Amniotic epithelial cell (primary cell): ENCODE data around the gene UNC45A.
A peak's percentile ranks its signal among the peaks of the same experiment; 100 is the strongest.

Source experiments
- DNase-seq: peaks from one replicate; pipeline ENCODE4 v3.0.0-alpha.2; 2010; ENCODE audit warnings: low read depth

UNC45A gene

DNA sequence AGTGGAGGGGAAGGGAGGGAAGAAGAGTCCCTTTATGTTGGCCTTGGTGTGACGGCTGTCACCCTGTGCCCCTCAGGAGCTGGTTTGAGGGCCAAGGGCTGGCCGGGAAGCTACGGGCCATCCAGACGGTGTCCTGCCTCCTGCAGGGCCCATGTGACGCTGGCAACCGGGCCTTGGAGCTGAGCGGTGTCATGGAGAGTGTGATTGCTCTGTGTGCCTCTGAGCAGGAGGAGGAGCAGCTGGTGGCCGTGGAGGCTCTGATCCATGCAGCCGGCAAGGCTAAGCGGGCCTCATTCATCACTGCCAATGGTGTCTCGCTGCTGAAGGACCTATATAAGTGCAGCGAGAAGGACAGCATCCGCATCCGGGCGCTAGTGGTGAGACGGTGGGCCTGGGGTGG is 11.5 kb downstream of the UNC45A start:
- DNase-seq, result no peak

DNA sequence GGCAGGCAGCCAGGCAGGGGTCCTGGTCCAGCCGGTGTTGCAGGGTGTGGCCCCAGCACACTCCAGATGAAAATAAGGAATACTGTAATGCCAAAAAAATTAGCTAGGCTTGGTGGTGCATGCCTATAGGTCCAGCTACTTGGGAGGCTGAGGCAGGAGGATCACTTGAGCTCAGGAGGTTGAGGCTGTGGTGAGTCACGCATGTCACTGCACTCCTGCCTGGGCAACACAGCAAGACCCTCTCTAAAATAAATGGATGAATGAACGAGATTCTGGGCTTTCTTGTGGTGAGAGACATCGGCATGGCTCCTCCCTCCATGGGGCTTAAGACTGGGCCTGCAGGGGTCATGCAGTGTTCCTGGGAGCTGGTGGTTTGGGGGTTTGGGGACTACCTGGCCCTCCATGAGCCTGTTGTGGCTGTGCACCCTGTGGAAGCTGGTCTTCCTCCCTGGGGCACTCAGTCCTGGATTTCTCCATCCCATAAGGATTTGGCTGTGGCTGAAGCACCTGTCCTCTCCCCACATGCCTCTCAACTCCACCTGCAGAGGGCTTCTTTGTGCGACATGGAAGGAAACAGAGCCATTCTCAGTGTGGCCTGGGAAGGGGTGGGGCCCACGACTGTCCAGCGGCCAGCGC is 12.0 kb downstream of the UNC45A start:
- no peak for DNase-seq

DNA sequence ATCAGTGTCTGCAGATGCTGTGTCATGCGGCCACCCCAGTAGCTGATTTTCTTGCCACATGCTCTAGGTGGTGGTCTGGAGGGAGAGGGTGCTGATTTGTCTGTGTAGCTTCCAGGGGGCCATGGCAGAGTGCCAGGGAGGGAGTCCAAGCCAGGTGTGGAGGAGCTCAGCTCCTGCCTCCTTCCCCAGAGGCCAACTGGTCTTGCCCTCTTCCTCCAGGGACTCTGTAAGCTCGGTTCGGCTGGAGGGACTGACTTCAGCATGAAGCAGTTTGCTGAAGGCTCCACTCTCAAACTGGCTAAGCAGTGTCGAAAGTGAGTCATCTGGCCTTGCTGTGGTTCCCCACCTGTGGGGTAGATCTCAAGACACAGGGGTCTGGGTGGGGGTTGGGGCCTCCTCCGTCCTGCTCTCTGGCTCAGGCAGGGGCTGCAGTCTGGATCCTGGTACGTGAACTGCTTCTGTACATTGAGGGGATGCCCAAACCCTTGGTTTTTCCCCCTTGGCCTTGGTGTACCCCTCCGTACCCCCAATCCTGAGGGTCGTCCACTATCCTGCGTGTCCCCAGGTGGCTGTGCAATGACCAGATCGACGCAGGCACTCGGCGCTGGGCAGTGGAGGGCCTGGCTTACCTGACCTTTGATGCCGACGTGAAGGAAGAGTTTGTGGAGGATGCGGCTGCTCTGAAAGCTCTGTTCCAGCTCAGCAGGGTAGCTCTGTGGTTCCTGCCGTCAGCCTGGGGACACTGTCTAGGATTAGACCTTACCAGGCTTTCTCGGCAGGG is 12.7 kb downstream of the UNC45A start:
- no peak for DNase-seq

DNA sequence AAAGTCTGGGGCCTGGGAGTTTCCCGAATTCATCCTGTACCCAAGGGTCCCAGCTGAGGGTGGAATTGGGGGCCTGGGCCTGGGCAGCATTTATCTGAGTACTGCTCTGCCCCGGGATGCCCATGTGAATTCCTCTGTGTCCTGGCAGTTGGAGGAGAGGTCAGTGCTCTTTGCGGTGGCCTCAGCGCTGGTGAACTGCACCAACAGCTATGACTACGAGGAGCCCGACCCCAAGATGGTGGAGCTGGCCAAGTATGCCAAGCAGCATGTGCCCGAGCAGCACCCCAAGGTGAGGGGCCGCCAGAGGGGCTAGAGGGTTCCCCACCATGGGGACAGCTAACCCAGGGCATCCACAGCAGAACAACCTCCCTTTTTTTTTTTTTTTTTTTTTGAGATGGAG is 13.4 kb downstream of the UNC45A start:
- DNase-seq, result no peak

DNA sequence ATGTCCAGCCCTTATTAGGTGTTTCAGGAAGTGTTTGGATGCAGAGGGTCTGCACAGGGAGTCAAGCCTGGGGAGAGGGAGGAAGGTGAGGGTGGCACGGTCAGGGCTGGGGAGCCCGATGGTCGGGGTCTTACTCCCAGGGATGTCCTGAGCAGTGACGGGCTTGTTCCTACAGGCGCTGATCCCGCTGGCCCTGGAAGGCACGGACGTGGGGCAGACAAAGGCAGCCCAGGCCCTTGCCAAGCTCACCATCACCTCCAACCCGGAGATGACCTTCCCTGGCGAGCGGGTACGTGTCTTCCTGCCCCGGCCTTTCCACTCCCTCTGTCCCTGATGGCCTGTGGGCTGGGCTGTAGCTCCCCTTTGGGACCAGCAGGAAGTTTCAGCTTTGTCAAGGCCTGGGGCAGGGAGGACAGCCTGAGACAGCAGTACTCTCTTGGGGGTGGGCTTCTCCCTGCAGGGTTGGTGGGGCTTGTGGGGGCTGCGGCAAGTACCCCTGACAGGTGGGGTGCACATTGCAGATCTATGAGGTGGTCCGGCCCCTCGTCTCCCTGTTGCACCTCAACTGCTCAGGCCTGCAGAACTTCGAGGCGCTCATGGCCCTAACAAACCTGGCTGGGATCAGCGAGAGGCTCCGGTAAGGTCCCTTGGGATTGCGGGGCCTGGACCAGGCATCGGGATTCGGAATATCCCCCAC is 15.0 kb downstream of the UNC45A start:
- no peak for DNase-seq

DNA sequence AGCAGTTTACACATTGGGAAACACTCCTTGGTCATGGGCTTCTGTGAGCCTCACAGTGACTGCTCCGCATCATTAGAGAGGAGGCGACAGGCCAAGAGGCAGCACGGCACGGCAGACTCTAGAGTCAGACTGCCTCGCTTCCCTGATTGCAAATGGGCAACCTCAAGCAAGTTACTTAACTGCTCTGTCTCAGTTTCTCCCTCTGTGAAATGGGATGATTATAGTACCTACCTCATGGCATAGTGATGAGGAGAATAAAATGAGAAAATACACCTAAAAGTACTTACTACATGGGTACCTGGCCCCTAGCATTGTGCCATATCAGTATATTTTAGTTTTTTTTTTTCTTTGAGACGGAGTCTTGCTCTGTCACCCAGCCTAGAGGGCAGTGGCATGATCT is 15.6 kb downstream of the UNC45A start:
- no peak for DNase-seq

DNA sequence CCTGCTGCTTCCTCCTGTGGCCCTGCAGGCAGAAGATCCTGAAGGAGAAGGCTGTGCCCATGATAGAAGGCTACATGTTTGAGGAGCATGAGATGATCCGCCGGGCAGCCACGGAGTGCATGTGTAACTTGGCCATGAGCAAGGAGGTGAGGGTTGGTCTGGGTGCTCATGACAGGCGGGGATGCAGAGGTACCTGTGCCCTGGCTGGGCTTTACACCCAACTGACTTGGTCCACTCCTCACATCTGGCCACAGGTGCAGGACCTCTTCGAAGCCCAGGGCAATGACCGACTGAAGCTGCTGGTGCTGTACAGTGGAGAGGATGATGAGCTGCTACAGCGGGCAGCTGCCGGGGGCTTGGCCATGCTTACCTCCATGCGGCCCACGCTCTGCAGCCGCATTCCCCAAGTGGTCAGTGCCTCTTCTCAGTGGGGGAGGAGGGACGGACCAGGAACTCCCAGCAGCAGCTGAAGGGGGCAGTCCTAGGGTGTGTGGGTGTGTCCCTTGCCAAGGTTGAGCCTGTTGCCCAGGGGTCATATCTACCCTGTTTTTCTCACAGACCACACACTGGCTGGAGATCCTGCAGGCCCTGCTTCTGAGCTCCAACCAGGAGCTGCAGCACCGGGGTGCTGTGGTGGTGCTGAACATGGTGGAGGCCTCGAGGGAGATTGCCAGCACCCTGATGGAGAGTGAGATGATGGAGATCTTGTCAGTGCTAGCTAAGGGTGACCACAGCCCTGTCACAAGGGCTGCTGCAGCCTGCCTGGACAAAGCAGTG is 18.0 kb downstream of the UNC45A start:
- no peak for DNase-seq

DNA sequence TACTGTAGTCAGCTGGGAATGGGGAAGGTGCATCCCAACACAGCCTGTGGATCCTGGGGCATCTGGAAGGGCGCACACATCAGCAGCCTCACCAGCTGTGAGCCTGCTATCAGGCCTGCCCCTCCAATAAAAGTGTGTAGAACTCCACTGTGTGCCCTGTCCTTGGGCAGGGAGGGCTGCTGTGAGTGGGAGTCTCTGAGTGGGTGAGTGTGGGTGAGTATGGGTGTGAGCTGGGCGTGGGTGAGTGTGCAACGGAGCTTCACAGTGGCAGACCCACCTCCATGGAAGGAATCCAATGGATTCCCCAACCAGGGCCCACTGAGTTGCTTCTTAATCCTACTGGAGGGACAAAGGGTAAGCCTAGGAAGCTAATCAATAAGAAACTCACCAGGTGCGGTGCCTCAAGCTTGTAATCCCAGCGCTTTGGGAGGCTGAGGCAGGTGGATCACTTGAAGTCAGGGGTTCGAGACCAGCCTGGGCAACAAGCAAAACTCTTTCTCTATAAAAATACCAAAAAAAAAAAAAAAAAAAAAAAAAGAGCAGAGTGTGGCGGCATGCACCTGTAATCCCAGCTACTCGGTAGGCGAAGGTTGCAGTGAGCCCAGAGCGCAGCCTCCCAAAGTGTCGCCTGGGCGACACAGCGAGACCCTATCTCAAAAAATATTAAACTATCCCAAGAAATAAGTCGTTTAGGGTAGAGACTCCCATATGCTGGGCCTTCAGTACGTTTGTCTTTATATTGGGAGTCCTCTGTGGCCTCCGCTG is 19.0 kb downstream of the UNC45A start:
- DNase-seq, result no peak

DNA sequence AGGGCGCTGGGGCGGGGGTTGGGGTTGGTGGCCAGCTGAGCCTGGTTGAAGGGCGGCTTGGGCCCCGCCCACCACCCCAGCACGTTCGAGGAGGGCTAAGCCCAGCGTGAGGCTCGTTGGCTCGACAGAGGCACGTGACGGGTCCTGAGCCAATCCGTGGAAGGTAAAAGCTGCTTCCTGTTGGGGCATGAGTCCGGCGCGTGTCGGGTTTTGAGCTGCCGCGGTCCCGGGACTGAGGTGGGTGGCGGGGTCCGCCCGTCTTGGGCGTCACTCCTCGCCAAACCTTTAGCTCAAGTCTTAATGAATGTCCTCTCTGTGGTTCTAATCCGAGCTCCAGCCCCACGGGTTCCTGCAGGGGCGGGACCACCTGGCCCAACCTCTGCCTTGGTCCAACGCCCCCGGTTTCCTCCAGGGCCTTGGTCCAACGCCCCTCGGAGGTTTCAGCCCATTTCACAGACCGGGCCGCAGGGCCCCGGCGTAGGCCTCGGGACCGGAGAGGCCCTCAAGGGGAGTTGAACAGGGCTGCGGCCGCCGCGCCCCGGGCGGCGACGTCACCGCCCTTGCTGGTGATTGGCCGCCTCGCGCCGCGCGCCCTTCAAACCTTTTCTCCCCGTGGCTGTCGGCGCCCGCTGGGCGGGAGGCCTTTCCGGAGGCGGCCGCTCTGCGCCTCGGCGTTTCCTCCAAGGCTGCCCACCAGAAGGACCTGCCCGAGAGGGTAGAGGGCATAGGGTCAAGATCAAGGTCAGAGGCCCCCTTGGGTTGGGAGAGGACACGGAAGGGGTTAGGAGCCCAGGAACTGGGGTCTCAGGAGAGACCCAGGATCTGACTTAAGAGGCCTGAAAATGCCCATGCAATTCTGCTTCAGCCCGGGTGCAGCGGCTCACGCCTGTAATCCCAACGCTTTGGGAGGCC is 19.9 kb downstream of the UNC45A start, which contains the start of gene RCCD1:
RCCD1 (plus strand) TSS at position 173 of the 912 bp plus-strand sequence. CDS start 1,851 bp downstream, outside the sequence.
- peak; percentile 92 for DNase-seq

DNA sequence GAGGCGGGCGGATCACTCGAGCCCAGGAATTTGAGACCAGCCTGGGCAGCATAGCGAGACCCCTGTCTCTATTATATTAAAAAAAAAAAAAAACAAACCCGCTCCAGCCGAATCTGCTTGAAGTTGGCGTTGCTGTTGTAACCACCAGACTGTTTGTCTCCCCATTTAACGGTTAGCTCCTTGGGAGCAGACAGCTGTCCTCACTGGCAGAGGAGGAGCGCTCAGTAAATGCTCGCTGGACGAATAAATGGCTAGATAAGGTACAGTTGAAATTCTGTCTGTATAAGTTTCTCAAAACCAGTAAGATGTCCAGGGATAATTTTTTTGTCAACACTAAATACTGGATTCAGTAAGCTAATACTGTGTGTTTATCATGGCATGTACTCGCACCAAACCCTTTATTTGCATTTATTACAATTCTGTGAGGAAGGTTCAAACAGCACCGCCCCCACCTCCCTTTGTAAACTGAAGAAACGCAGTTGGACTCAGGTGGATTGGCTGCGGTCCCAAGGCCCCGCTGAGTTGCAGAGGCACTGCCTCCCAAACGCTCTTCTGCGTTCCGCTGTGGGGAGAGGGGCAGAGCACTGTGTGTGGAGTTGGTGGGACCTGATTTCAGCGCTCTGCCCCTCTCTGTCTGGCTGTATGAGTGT is 20.7 kb downstream of the UNC45A start:
- DNase-seq, result no peak

DNA sequence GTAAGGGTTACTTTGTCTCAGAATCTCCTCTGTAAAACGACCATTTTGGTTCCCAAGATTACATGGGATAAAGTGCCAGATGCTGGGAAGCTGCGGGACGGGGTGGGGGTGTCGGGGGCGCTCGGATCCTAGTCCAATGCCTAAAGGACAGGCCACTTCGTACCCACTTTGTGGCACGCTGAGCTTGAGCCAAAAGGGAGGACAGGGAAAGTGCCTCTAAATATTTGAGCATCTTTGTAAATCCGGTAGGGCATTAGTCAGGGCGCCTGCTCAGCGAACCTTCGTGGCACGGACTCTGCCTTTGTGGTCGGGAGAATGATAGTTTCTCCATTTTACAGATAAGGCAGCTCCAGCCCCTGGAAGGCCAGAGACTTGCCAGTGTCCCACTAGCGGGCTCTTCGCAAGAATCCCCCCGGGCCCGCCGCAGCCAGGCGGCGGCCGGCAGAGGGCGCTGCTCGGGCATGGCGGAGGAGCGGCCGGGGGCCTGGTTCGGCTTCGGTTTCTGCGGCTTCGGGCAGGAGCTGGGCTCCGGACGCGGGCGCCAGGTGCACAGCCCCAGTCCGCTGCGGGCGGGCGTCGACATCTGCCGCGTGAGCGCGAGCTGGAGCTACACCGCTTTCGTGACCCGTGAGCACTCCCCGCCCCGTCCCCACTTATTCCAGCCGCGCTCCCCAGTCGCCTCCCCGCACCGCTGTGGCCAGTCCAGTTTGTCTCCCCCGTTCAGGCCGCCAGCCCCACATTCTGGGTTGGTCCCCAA is 21.4 kb downstream of the UNC45A start:
- DNase-seq, result peak; percentile 77

DNA sequence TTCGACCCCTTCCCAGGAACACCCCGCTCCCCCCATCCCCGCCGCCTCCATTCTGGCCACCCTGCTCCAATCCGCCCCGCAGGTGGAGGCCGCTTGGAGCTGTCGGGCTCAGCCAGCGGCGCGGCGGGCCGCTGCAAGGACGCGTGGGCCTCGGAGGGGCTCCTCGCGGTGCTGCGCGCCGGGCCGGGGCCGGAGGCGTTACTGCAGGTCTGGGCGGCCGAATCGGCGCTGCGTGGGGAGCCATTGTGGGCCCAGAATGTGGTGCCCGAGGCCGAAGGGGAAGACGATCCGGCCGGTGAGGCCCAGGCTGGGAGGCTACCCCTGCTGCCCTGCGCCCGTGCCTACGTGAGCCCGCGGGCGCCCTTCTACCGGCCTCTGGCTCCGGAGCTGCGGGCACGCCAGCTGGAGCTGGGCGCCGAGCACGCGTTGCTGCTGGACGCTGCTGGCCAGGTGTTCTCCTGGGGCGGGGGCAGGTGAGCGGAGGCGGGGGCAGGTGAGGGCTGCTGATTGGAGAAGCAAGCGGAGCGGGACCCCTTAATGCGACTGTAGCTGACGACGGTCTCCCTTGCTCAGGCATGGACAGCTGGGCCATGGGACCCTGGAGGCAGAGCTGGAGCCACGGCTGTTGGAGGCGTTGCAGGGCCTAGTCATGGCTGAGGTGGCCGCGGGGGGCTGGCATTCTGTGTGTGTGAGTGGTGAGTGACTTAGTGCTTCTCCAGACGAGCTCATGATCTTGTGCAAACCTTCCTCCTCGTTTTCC is 22.1 kb downstream of the UNC45A start:
- peak; percentile 23 for DNase-seq

DNA sequence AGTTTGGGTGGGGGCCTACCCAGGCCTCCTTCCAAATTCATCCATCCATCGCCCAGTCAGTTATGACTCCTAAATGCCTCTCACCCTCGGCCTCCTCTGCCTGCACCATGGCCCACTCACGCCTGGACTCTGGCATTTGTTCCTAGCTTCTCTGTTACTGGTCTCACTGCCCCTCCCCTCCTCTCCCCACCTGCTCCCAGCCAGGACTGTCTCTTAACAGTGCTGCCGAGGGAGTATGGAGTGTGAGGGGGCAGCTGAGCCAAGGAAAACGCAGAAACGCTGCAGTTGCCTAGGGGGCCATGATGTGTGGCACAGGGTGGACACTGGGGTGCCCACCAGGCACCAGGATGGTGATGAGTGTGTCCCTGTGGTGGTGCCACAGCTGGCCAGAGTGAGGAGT is 22.7 kb downstream of the UNC45A start:
- DNase-seq, result no peak

DNA sequence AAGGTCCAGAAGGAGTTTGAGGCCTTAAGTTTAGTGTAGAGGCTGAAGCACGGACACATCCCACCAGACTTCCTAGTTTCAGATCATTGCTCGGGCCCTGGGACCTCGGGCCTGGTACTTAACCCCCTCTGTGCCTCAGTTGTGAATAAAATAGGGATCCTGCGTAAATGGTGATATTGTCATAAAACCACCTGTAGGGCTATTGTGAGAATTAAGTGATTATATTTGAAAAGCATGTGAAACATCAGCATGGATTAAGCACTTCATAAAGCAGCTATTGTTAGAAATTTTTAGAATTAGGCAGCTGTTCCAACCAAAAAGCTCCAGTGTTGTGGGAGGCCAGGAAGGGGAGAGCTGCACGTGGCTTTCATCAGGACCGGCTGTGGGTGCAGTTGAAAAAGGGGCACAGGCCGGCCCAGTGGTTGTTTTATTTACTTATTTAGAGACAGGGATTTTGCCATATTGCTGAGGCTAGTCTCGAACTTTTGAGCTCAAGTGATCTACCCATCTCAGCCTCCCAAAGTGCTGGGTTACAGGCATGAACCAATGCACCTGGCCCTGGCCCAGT is 24.0 kb downstream of the UNC45A start:
- DNase-seq, result no peak

DNA sequence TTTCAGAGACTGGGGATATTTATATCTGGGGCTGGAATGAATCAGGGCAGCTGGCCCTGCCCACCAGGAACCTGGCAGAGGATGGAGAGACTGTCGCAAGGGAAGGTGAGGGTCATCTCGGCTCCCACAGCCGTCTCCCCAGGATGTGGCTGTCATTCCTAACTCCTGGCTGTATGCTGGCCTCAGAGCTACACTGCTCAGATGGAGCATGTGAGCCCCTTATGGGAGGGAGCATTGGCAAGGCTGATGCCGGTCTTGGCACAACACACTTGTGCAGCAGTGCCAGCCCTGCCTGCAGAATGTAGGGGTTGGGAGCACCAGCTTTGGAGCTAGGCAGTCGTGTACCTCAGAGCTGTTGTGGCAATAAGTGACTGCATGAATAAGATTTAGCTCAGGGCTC is 24.8 kb downstream of the UNC45A start:
- DNase-seq, result no peak

DNA sequence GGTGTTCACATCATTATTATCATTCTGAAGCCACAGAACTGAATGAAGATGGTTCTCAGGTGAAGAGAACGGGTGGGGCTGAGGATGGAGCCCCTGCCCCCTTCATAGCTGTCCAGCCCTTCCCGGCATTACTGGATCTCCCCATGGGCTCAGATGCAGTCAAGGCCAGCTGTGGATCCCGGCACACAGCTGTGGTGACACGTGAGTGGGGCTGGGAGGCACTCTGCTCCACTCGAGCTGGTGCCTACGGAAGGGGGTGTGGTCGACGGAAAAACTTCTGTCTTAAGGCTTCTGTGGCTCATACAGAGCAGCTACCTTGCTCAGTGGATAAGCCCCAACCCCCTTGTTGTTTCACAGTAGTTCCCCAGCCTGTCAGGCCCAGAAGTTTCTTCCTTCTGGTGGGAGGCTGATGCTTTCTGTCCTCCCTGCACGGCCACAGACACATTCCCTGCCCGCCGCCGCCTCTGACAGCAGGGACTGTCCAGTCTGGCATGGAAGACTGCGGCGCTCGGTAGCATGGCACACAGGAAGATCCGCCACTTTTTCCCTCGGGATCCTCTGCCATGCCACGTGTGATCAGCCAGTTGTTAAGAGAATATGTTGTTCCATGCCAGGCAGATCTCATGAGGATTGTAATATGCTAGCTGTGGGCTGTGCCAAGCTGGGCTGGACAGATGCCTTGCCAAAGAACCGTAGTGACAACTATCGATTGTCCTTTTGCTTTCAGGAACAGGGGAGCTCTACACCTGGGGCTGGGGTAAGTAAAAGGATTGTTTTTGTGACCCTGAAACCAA is 25.4 kb downstream of the UNC45A start:
- no peak for DNase-seq

DNA sequence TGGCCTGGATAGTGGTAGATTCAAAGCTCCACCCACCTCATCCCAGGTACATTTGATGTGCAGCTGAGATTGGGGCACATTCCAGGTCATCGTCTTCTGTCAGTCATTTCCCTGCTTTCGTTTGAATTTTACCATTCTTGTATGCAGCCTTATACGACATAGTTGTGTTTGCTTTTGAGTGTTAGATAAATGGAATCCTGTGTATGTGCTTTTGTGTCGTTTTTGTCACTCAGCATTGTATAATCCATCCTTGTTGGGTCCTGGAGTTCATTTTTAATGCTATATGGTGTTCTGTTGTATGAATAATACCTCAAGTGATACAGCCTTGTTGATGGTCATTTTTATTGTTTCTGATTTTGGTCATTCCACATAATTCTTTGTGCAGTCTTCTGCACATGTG is 26.9 kb downstream of the UNC45A start:
- no peak for DNase-seq
